Peyer's patch (tissue), 4 donors: Measurements from ENCODE around the gene HS6ST1.

Source experiments
- CTCF ChIP-seq, 6 experiments: fragments of 450-650 bp in 4 of 6; fragments of 200-600 bp in 2 of 6; sonication (generic) in 1 of 6; IDR thresholded peaks; one replicate each; pipeline ENCODE4 v1.5.1; 2017 to 2019; ENCODE audit warnings: antibody characterized with exemption in 6 of 6, mild to moderate bottlenecking in 3 of 6, moderate library complexity in 1 of 6
- POLR2A ChIP-seq, 2 donors: fragments of 450-650 bp; IDR thresholded peaks; one replicate each; pipeline ENCODE4 v1.5.1; 2017; ENCODE audit warnings: antibody characterized with exemption in 2 of 2, mild to moderate bottlenecking in 2 of 2, moderate library complexity in 2 of 2

- TF ChIP-seq POLR2A (IDR thresholded peaks at IDR 0.05) (no peak), CTCF (IDR thresholded peaks at IDR 0.05) (no peak)
Observed at GRCh38 chr2:128307595-128307994, 11.1 kb downstream of the HS6ST1 start.
